Lung (tissue), 12 donors: ENCODE data around the gene RAMP1. TPM values are rescaled to one million over a fixed set of nuclear protein-coding genes. Genes with fewer than 3 reads are reported as not detected.

ENCODE experiments used
- ATAC-seq: fragments of 200-7000 bp; cut with Tn5 transposase; one replicate; pipeline ENCODE4 v1.9.1; 2020; ENCODE audit warnings: moderate number of reproducible peaks; ENCODE audit not compliant: insufficient read depth, low FRiP score
- DNase-seq, 3 donors: peaks; one replicate each; pipeline ENCODE4 v3.0.0-alpha.2; 2013 to 2017
- H3K27ac ChIP-seq, 2 donors: one replicate each; pipeline ENCODE4 v1.5.1; 2013; ENCODE audit warnings: mild to moderate bottlenecking in 2 of 2, moderate library complexity in 2 of 2, control low read depth in 1 of 2, inconsistent platforms in 1 of 2, low read depth in 1 of 2, low read length in 1 of 2
- H3K27me3 ChIP-seq, 3 donors: one replicate each; pipeline ENCODE4 v1.5.1; 2013; ENCODE audit warnings: low read length in 2 of 3; ENCODE audit not compliant: control insufficient read depth in 3 of 3, insufficient read depth in 3 of 3
- H3K36me3 ChIP-seq, 4 donors: one replicate each; pipeline ENCODE4 v1.5.1; 2013; ENCODE audit warnings: low read length in 4 of 4, mild to moderate bottlenecking in 1 of 4, moderate library complexity in 1 of 4; ENCODE audit not compliant: control insufficient read depth in 4 of 4, insufficient read depth in 4 of 4
- H3K4me1 ChIP-seq, 5 donors: one replicate each; pipeline ENCODE4 v1.5.1; 2013; ENCODE audit warnings: low read length in 5 of 5, mild to moderate bottlenecking in 2 of 5, moderate library complexity in 1 of 5; ENCODE audit not compliant: control insufficient read depth in 5 of 5, insufficient read depth in 5 of 5
- H3K4me3 ChIP-seq: one replicate; pipeline ENCODE4 v1.5.1; 2013; ENCODE audit warnings: mild to moderate bottlenecking, control low read depth, moderate library complexity
- H3K9ac ChIP-seq, 2 donors: one replicate each; pipeline ENCODE4 v1.5.1; 2013; ENCODE audit warnings: low read length in 2 of 2, control low read depth in 1 of 2; ENCODE audit not compliant: insufficient read depth in 1 of 2
- H3K9me3 ChIP-seq, 4 donors: one replicate each; pipeline ENCODE4 v1.5.1; 2013; ENCODE audit warnings: low read length in 3 of 4, mild to moderate bottlenecking in 1 of 4, moderate library complexity in 1 of 4; ENCODE audit not compliant: control insufficient read depth in 4 of 4, insufficient read depth in 3 of 4
- WGBS, 2 donors: extraction: QIAGEN DNeasy Blood & Tissue Kit; methylation state at CpG; one replicate each; pipeline ENCODE4 v1.1.7; 2013; 5-methylcytosine and 5-hydroxymethylcytosine counted together
- polyA plus RNA-seq, 2 donors: library from polyadenylated mRNA; stranded (reverse); fragments of 200-250 nt; gene quantifications; one replicate each; pipeline ENCODE4 v1.2.1, GENCODE V29; 2013
- total RNA-seq, 2 donors: library from RNA; depleted of rRNA in 1 of 2; stranded (reverse); fragments of >200 nt in 1 of 2; gene quantifications; one replicate each; pipeline ENCODE4 v1.2.1, GENCODE V29; 2014 to 2021
- TF ChIP-seq, protein P1 (sequence below): IDR thresholded peaks from 2 replicates; pipeline ENCODE4 v1.5.1; 2012; ENCODE audit warnings: mild to moderate bottlenecking; ENCODE audit errors: control extremely low read depth, extremely low read depth
- donor health status: control.
- donor health status: control.
- donor health status: Bipolar disorder and iron deficiency.
- donor health status: healthy.
- donor health status: DM: yes; HTN: yes; CAD: no.

Gene RAMP1
- total and polyA plus RNA-seq, 4 donors, result 10.5 to 26.1 (median 12.6) TPM

DNA sequence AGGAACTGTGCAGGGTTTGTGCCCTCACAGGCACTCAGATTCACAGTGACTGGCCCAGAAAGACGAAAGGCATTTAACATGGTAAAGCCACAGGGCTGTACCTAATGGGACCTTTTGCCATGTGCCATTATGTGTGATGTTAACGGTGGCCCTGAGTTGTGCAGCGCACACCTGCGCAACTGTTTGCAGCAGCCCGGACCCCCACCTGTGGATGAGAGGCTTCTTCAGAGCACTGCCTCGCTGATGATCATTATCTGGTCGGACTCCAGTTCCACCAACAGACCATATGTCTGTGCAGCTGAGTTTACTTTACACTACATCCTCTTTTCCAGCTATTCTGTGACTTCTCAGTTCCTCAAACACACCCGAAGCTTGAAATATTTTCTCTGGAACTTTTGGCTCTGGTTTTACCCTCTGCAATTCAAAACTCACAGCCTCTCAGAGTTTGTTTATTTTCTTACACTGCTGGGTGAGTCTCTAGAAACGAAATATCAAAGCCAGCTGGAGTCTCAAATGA lies 71.8 kb downstream of the RAMP1 start:
- WGBS, 2 donors, result 33 to 44% methylated on average over 9 of the region's 9 CpGs

DNA sequence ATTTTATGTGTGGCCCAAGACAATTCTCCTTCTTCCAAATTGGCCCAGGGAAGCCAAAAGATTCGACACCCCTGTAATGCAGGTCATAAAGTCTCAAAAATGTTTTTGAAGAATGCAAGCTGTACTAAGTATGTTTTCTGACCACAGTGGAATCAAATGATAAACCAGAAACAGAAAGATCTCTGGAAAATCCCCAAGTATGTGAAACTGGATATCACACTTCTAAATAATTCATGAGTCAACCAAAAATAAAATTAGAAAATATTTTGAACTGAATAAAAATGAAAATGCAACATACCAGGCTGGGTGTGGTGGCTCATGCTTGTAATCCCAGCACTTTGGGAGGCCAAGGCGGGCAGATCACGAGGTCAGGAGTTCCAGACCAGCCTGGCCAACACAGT lies 73.3 kb downstream of the RAMP1 start:
- Histone ChIP-seq H3K27me3 (no peaks in the 10 kb centered on the region), H3K4me3 (no peak overlapping the region), H3K9me3 (peaks cover 0 to 6% (median 0%) of the 10 kb centered on the region in 4 donors), H3K9ac (no peak overlapping the region), H3K4me1 (peaks cover 0 to 4% (median 0%) of the 10 kb centered on the region in 5 donors), H3K27ac (no peak overlapping the region), H3K36me3 (no peaks in the 10 kb centered on the region)
- TF ChIP-seq, protein P1, sequence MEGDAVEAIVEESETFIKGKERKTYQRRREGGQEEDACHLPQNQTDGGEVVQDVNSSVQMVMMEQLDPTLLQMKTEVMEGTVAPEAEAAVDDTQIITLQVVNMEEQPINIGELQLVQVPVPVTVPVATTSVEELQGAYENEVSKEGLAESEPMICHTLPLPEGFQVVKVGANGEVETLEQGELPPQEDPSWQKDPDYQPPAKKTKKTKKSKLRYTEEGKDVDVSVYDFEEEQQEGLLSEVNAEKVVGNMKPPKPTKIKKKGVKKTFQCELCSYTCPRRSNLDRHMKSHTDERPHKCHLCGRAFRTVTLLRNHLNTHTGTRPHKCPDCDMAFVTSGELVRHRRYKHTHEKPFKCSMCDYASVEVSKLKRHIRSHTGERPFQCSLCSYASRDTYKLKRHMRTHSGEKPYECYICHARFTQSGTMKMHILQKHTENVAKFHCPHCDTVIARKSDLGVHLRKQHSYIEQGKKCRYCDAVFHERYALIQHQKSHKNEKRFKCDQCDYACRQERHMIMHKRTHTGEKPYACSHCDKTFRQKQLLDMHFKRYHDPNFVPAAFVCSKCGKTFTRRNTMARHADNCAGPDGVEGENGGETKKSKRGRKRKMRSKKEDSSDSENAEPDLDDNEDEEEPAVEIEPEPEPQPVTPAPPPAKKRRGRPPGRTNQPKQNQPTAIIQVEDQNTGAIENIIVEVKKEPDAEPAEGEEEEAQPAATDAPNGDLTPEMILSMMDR, result no peak
- no peak for ATAC-seq
- peak in 2 of 3 donors; percentile 24 to 44 for DNase-seq
- WGBS, 2 donors, result 68 to 87% methylated on average over 3 of the region's 3 CpGs

More for the DNA sequence above, 71.8 kb downstream of the RAMP1 start:
- Histone ChIP-seq H3K4me3 (no peak overlapping the region), H3K27ac (no peak overlapping the region), H3K27me3 (no peaks in the 10 kb centered on the region), H3K36me3 (no peaks in the 10 kb centered on the region), H3K4me1 (peaks cover 0 to 4% (median 0%) of the 10 kb centered on the region in 5 donors), H3K9me3 (peaks cover 0 to 6% (median 0%) of the 10 kb centered on the region in 4 donors), H3K9ac (no peak overlapping the region)
- TF ChIP-seq, protein P1, result no peak
- ATAC-seq, result peak; percentile 23
- DNase-seq, result peak; percentile 30 to 89 (median 88)

DNA sequence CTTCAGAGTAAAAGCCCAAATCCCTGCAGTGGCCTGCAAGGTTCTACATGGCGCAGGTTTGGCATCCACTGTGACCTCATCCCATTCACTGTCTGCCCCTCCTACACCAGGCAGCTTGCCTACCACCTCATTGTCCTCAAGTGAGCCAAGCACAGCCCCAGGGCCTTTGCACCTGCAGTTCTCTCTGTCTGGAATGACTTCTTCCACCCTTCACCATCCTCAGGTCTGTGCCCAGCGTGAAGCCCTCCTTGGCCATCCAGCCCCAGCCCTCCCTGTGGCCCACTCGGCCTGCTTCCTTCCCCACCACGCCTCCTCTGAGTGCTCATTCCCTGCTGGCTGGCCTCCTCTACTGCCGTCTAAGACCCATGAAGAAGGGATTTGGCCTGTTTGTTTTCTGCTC lies 74.8 kb downstream of the RAMP1 start:
- Histone ChIP-seq H3K27ac (no peak overlapping the region), H3K27me3 (no peaks in the 10 kb centered on the region), H3K9me3 (peaks cover 0 to 6% (median 0%) of the 10 kb centered on the region in 4 donors), H3K9ac (no peak overlapping the region), H3K36me3 (no peaks in the 10 kb centered on the region), H3K4me1 (peaks cover 0 to 4% (median 0%) of the 10 kb centered on the region in 5 donors), H3K4me3 (no peak overlapping the region)
- TF ChIP-seq, protein P1, result no peak
- no peak for ATAC-seq
- WGBS, 2 donors, result 91 to 95% methylated on average over 5 of the region's 5 CpGs
- no peak for DNase-seq
